D721Med (cell line): ENCODE measurements around the gene UBD.

Experiments
- DNase-seq: peaks from one replicate; pipeline ENCODE4 v3.0.0; 2011; ENCODE audit warnings: low spot score; ENCODE audit not compliant: insufficient read length
- FAIRE-seq: peaks from 2 replicates; lab custom pipeline; 2011; peaks lifted over from hg19 to GRCh38; lab: Jason Lieb, UNC
- TF ChIP-seq, protein P1 (sequence below): IDR thresholded peaks from 2 replicates; pipeline ENCODE4 v1.5.1; 2012; ENCODE audit warnings: mild to moderate bottlenecking, control low read depth; ENCODE audit not compliant: insufficient read depth; ENCODE audit errors: missing control alignments

Gene UBD

DNA sequence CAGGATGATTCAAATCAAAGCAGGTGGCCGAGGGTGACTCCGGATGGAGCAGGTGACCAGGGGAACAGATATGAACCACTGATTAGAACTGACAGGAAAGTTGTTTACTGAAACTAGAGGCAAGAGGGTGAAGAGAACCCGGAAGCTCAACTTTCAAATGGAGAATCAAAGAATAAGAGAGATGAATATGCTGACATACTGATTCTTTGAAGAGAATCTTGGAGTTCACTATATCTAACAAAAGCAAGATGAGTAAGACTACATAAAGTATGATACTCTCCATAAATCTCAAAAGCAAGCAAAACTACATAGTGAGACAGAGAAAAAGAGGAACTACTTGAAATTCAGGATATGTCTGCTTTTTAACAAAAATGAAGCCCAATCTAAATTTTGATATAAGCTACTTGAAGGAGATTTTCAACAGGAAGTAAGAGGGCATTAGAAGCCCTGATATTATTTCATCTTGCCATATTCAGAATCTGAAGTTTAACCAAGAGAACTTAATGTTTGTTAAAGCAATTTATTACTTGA, 4.0 kb upstream of the UBD start:
- FAIRE-seq (no peak), DNase-seq (no peak)
- TF ChIP-seq, protein P1, sequence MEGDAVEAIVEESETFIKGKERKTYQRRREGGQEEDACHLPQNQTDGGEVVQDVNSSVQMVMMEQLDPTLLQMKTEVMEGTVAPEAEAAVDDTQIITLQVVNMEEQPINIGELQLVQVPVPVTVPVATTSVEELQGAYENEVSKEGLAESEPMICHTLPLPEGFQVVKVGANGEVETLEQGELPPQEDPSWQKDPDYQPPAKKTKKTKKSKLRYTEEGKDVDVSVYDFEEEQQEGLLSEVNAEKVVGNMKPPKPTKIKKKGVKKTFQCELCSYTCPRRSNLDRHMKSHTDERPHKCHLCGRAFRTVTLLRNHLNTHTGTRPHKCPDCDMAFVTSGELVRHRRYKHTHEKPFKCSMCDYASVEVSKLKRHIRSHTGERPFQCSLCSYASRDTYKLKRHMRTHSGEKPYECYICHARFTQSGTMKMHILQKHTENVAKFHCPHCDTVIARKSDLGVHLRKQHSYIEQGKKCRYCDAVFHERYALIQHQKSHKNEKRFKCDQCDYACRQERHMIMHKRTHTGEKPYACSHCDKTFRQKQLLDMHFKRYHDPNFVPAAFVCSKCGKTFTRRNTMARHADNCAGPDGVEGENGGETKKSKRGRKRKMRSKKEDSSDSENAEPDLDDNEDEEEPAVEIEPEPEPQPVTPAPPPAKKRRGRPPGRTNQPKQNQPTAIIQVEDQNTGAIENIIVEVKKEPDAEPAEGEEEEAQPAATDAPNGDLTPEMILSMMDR, result no peak

DNA sequence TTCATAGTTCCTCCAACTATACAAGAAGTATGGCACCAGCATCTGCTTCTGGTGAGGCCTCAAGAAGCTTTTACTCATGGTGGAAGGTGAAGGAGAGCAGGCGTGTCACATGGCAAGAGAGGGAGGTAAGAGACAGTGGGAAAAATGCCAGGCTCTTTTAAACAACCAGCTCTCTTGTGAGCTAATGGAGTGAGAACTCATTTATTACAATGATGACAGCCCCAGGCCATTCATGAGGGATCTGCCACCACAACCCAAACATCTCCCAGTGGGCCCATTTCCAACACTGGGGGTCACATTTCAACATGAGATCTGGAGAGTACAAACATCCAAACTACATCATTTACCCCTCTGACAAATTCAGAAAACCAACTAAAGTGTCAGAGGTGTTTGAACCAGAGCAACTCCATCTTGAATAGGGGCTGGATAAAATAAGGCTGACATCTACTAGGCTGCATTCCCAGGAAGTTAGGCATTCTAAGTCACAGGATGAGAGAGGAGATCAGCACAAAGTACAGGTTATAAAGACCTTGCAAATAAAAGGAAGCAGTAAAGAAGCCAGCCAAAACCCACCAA, 2.2 kb upstream of the UBD start:
- no peak for FAIRE-seq
- DNase-seq, result no peak
- TF ChIP-seq, protein P1, result no peak

DNA sequence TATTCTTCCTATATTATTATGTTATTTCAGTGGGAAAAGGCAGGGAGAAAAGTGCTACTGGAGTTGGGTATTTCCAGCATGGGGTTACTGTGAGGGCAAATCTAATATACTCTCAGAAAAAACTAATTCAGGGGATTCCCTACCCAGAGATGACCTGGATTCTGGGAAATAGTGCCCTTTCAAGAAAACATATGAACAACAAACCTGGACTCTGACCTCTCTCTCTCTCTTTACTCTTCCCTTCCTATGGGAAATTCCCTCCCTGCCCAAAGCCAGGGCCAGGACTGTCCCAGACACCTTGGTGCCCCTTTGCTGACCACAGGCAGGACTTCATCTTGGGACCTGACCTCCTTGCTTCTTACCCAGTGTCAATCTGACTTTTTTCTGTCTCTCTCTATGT, 1.6 kb upstream of the UBD start:
- no peak for DNase-seq
- FAIRE-seq, result no peak

GRCh38 chr6:29558439-29559079, 973 bp downstream of the UBD start:
- DNase-seq (no peak), FAIRE-seq (no peak)
- TF ChIP-seq, protein P1, result no peak

More for the DNA sequence above, 1.6 kb upstream of the UBD start:
- TF ChIP-seq, protein P1, result no peak

DNA sequence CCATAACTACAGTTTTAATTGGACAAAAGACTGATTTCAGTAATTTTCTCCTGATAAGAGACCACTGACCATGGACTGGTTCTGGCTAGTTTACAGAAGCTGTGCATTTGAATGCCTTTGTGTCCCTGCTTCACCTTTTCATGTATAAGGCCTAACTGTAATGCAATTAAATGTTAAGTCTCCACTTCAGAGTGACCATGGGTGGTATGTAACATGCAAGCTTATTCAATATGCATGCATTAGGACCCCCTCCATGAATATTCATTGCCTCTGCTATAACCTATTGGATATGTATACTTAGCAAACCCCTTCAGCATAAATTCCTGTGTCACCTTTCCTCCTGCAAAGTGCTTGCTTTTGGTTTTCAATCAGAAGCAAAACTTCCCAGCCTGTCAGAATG, 2.2 kb downstream of the UBD start:
- TF ChIP-seq, protein P1, result no peak
- DNase-seq (no peak), FAIRE-seq (no peak)

DNA sequence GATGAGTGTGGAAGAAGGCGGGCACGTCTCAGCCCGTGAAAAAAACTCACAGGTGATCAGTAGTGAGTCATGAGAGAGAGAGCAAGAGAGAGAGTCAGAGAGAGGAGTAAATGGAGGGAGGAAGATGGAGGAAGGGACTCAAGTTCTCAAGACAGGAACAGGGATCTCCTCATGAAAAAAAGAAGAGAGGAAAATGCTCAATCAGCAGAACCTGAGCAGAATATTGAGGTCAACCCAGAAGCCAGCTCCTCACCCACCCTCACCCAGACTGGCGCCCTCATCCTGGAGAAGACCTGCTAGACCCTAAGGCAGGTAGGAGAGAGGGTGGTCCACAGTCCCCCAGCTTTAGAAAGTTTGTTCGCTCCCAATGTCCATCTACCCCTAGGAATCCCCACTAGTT, 4.8 kb downstream of the UBD start:
- DNase-seq, result no peak
- no peak for FAIRE-seq
- TF ChIP-seq, protein P1, result no peak

GRCh38 chr6:29553268-29554057, 6.1 kb downstream of the UBD start:
- DNase-seq (no peak), FAIRE-seq (no peak)
- TF ChIP-seq, protein P1, result no peak
